OCI-M1 (cell line): ENCODE results near the gene LGALS12.
"Not testable (repeated sequence)": the region's sequence is repeated elsewhere in the genome, so short reads cannot be mapped to it uniquely, and the experiment has no call there.

Experiments
- DNase-seq: peaks from one replicate; lab custom pipeline; 2025; lab: John Stamatoyannopoulos, UW

The LGALS12 gene

DNA sequence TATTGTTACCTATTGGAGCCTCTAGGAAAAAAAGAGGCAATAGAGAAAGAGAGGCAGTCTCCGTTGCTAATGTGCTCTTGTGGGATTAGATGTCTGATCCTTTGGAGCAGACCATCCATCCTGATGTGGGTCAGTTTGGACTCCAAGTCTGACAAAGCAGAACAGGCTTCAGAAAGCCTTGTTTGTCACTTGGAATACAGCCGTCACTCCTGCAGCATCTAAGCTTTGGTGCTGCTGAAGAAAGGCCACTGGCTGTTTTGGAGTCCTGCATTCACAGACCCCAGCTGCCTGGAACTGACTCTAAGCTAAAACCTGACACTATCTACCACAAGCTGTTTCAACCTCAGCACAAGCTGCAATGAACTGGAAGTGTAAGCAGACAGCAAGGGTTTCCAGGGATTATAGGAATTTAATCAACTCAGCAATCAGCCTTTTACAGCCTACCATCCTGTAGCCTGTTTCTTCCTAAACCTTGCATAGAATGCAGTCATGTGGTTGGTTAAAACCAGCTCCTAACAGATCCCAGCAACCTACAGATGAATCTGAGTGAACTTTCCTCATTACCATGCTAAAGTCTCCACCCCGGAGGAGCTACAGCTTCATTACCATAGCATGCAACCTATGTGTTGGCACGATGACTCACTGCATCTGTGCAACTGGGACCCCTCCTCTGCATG, 27.1 kb downstream of the LGALS12 start:
- DNase-seq, result peak; percentile 10

DNA sequence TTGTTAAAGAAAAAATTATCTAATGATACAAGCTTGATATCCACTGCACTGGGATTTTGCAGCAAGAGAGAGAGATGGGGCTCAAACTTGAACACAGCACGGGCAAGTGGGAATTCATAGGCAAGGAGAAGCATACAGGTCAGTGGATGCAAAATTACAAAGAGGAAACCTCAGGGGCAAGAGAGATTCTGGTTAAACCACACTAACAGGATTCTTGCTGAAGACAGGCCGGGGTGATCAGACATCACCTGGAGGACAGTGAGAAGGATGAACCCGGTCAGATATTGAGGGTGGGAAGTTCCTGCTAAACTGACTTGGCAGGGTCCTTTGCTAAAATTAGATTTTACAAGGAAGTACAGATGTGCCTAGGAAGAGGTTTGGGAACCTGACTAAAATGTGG, 28.2 kb downstream of the LGALS12 start:
- DNase-seq, result no peak

DNA sequence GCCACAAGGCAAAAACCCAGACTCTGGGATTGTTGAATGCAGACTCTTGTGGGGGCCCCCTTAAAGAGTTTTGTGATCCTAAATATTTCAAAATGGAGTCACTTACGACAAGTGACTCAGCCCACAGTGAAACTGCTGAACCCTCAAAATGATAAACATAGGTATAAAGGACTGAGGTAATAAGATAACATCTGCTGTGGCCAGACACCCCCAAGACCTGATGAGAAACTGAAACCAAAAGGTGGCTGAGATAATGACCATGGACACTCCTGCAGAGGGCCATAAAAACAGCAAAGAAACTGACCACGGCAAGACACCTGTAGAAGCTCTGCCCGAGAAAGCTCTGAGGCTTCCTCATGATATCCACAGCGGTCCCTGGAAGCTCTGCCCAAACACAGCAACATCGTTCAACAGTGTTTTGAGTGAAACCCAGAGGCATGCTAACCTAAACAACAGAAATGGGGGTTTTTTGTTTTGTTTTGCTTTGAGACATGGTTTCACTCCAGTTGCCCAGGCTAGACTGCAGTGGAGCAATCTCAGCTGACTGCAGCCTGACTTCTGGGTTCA, 29.1 kb downstream of the LGALS12 start:
- peak; percentile 45 for DNase-seq

DNA sequence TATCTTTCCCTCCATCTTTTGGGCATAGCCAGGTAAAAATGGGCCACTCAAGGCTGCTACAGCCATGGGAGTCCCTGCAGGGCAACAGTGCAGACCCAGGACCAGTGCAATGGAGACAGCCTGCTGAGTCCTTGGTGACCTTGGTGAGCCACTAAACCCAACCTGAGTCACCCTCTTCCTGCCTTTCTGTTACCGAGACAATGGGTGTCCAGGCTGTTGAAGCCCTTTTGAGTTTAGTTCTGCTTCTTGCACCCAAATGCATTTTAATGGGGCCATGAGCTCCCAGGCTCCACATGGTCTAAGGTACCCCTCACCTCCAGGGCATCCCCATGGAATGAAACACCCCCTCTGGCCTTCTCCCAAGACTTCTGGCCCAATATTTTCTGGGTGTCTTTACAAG, 29.9 kb downstream of the LGALS12 start:
- peak; percentile 37 for DNase-seq

DNA sequence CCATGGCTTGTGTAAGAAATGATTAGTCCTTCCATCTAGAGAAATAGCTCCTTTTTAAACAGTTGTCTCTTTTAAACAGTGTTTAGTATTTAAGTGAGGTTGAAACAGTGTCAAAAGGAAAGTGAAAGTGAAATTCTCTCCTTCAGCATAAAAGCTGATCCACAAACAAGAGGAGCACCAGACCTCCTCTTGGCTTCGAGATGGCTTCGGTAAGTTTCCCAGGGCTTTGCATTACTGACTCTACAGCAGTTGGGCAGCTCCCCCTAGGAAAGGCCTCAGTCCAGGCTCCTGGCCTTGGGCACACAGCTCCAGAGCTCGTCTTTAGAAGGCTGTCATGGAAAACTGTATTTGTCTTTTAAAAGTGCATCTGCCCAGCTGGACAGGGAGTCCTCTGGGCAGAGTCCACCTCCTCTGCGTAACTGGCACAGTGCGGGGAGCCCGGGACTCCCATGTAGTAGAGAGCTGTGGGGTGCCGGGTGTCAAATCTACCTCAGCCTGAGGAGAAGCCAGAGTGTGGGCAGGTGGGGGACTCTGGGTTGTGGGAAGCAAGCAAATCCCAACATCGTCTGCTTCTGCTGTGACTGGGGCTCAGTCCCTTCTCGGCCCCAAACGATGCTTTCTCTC, 30.9 kb downstream of the LGALS12 start, which contains the start of gene PLAAT4:
Gene PLAAT4 (plus strand): TSS at position 140 of the 624 bp plus-strand sequence. CDS start 61 bp downstream, at position 201.
- DNase-seq, result peak; percentile 87

DNA sequence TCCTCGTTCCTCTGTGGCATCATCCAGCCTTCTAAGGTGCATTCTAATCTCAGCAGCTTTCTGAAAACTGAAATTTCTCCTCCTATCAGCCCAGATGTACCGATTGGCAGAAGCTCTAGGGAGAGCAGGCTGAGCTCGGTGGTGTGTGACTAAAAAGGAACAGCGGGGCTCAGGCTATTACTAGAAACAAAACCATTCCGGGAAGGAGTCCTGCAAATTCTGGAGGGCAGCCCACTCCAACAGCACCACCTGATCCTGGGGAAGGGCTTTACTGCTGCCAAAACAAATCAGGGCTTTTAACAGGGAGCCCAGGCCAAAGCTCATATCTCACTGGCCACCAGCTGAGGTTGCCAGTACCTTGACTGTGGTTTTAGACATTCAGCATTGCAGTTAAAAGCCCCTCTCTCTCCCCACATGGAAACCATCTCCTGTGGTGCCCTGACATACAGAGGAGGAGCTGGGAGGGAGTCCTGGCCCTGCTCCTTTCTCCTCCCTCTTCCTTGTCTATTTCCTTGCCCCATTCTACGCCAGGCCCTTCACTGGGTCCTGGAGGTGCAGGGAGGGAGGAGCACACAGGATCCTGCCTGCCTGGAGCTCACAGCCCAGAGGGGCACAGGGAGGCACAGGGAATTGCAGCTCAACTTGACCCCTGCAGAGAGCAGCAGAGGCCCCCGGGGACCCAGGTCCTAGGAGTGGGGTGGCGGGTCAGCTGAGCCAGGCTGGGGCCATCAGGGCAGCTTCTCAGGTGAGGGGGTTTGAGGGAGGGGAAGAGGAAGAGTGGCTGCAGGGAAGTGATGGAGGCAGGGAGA, 31.6 kb downstream of the LGALS12 start:
- peak; percentile 41 for DNase-seq

DNA sequence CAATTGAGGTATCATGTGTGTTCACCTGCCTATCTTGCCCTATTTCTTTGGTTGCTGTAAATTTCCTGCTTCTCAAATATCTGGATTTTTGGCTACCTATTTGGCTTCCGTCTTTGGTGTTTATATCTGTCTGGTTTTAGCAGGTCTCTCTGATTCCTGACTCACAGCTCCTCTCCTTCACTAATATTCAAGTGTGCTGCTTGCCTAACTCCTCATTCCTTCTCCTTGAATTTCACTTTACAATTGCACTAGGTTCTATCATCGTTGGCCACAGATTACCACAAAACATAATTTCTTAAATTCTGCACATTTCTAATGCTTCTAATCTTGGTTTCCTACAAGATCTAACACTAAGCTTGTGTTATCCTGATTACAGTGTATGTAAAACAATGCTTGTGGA, 36.6 kb downstream of the LGALS12 start:
- not testable (repeated sequence) for DNase-seq

DNA sequence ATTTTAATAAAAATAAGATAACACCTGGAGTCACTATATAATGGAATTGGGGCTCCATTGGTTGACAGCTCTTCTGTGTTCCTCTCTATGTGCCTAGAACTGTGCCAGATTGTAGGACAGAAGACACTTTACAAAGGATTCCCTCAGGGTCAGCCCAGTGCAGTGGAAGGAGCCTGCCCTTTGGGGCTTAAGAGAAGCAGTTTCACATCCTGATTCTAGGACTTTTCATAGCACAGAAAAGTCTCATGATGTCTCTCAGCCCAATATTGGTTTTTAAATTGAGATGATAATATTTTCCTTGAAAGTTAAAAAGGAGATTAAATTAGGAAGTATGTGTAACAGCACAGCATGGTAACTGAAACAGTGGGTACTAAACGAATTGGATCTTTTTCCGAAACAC, 37.8 kb downstream of the LGALS12 start:
- no peak for DNase-seq

DNA sequence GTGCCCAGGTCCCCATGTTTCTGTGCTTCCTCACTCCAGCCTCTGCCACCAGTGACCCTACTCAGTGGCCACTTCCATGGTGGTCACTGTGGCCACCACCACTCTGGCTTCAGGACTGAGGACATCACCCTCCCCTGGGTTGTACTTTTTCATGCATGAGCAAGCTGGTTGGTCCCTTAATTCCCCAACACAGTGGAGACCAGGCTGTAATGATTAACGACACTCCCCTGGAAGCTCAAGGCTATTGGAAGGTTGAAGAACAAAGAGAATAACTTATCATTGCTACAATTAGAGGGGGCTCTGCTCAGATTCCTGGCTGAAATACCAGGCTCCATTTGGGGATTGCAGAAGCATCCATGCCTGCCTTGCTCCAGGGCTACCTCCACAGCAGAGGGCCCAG, 41.2 kb downstream of the LGALS12 start:
- no peak for DNase-seq

DNA sequence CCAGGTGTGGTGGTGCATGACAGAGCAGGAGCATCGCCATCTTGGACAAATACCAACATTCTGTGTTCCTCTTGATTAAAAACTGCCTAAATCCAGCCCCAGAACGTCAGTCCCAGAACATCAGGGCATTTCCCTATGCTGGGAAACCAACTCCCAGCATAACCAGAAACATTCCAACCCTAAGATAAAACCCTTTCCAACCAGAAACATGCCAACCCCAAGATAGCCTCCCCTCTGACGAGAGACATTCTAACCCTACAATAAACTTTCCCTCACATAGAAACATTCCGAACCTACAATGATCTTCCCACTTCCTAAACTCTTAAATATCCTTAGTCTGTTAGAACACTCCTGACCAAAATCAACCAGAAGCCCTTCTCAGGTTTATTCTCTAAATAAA, 42.3 kb downstream of the LGALS12 start:
- DNase-seq, result no peak

DNA sequence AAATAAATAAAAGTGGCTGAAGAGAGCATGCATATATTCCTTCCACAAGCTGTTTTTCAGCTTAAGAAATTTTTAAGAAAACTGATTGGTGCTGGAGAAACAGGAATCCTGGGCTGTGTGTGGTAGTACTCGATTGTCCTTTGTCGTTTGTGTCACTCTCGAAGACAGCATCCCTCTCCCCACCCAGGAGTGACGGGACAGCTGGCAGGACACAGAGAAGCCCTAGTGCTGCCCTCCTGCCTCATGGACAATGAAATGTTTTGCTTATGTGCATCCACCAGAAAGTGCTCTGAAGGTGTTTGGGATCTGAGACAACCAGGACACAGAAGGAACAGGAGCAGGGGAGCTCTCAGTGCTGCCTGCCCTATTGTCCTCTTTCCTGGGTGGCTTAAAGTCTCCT, 43.5 kb downstream of the LGALS12 start:
- DNase-seq, result no peak

DNA sequence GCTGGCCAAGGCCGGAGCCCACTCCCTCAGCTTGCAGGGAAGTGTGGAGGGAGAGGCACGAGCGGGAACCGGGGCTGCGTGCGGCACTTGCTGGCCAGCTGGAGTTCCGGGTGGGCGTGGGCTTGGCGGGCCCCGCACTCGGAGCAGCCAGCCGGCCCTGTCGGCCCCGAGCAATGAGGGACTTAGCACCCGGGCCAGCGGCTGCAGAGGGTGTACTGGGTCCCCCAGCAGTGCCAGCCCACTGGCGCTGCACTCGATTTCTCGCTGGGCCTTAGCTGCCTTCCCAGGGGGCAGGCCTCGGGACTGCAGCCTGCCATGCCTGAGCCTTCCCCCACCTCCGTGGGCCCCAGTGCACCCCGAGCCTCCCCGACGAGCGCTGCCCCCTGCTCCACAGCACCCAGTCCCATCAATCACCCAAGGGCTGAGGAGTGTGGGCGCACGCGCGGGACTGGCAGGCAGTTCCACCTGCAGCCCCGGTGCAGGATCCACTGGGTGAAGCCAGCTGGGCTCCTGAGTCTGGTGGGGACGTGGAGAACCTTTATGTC, 44.3 kb downstream of the LGALS12 start:
- DNase-seq, result not testable (repeated sequence)

DNA sequence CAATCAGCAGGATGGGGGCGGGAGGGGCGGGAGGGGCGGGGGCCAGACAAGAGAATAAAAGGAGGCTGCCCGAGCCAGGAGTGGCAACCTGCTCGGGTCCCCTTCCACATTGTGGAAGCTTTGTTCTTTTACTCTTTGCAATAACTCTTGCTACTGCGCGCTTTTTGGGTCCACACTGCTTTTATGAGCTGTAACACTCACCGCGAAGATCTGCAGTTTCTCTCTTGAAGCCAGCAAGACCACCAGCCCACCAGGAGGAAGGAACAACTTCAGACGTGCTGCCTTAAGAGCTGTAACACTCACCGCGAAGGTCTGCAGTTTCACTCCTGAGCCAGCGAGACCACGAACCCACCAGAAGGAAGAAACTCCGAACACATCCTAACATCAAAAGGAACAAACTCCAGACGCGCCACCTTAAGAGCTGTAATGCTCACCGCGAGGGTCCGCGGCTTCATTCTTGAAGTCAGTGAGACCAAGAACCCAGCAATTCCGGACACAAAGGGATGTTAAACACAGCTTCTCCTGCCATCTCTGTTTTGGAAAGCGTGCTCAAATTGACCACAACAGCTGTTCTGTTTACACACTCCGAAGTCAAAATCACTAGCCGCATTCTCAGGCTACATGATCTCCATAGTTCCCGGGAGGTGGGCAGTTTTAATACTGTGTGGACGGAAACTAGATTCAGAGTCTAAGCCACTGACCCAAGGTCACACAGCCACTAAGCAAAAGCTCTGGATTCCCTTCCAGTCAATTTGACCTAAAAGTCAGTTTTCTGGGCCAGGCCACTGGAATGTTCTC, 45.4 kb downstream of the LGALS12 start:
- no peak for DNase-seq

DNA sequence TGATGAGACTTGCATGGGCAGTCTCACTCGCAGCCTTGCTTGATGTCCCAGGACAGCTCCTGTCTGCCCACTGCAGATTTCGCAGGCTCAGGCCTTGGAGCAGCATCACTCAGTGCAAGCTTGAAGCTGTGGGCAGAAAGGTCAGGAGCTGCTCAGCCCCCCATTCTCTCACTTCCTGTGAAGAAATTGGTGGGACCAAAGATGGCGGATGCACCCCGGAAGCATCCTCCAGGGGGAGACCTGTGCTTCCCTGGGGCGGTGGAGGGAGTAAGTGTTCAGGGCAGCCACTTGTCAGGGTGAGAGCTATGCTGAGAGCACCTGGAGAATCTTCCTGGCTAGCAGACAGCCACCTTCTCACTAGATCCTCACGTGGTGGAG, 46.0 kb downstream of the LGALS12 start:
- no peak for DNase-seq

DNA sequence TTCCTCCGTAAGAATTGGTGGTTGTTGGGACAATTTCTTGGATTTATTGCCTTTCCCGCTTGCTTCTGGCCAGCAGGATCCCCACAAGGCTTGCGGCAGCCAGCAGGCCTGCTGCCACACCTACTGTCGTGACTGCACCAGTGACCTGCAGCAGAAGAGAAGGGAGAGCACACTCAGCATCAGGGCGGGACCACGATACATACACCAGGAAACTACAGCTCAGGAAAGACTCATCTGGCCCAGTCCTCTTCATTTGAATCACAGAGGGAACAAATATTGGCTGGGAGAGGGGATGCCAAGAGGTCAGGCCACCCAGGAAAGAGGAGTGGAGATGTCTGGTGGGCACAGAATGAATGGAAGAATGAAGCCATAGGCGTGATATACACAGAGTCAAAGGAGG, 47.0 kb downstream of the LGALS12 start:
- no peak for DNase-seq

DNA sequence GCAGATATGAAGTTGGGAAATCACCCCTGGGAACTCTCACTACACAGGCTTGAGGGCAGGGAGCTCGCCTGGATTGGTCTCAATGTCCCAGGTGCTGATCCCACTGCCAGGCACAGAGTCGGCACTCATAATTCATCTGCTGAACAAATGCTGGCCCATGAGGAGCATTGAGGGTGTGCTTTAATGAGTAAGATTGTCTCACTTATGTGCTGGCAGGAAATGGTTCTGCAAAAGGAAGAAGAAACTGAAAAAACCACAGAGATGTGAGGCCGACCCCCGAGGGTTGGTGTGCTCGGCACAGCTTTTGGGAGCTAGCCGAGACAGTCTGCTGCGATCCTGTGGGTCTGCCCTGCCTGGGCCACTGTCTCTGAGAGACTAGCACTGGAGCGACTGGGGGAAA, 47.9 kb downstream of the LGALS12 start:
- DNase-seq, result no peak

DNA sequence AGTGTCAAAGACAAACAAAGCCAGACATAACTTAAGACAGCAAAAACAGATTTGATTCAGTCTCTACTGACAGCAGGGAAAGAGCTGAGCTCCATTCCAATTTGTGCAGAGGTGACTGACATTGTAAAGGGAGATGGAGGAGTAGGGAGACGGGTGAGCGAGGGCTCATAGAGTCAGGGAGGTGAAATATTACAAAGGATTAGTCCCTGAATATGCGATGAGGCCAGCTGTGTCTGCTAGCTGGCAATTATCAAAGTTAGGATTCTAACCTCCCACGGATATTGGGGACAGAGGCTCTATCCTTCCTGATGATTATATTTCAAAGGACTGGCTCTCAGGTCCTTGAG, 49.0 kb downstream of the LGALS12 start:
- DNase-seq, result no peak

DNA sequence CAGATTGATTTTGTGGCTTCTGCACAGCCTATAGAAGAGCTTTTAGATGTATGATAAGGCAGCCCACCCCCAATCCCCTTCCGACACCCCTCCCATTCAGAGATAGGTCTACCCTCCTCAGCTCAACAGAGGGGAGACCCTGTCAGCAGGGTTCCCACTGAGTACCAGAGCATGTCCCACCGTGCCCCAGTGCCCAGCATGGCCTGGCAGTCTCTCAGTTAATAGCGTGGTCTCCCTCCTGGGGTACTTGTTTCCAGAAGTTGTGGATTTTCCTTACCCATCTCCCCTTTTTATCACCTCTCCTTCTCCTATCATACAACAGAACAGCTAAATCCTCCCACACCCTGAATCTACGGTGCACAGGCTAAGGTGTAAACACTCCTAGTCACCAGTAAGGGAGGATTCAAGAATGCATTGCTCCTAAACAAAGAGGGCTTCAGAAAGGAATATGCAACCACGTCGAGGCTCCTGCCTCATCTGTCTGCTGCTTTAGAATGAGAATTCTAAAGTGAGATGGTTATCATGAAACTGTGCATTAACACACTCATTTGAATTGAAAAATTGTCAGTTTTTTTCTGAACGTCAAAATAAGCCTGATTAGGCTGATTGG, 50.6 kb downstream of the LGALS12 start:
- no peak for DNase-seq

DNA sequence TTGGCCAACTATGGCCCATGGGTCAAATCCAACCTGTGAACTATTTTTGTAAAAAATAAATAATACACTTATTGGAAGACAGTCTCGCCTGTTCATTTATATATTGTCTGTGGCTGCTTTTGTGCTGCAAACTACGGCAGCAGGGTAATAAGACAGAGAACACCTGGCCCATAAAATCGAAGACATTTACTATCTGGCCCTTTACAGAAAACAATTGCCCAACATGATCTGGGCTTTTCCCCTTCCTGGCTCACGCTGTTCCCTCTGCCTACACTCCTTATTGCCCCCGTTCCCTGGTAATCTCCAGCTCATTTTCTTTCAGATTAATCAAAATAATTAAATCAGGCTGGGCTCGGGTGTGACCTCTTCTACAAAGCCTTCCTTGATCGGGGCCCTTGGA, 51.7 kb downstream of the LGALS12 start:
- DNase-seq, result no peak

DNA sequence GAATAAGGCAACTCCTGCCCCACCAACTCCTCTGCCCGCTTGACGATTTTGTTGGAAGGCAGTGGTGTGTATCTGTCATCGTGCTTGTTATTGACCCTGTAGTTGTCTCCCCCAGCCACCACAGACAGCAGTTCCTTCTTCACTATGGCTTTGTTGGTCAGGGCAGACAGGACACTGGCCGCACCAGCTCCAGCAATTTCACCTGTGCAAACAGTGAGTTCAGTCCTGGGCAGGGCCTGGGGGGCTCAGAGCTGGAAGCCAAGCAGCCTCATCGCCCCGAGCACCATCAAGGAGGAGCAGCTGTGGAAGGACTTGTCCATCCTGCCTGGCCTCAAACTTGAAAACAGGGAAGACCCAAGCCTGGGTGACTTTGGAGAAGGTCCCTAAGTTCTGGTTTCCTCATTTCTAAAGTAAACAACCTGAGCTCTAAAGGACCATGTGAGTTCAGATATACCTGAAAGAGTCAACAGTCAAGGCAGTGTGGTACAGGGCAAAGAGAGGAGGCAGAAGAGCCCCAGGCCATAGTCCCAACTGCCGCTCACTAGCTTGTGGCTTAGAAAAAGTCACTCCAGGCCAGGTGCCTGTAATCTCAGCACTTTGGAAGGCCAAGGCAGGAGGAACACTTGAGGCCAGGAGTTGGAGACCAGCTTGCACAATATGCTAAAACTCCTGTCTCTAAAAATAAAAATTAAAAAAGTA, 52.7 kb downstream of the LGALS12 start:
- no peak for DNase-seq
